AG20443 (cell line): Measurements from ENCODE around the gene CDCA4.
"Not testable (repeated sequence)": the region's sequence is repeated elsewhere in the genome, so short reads cannot be mapped to it uniquely, and the experiment has no call there.

Source experiments
- DNase-seq: peaks from one replicate; pipeline ENCODE4 v3.0.0; 2012; ENCODE audit warnings: low spot score, mixed read lengths

CDCA4 gene

GRCh38 chr14:105020815-105021655 lies at the start of gene CDCA4:
Gene CDCA4, minus strand, starts transcription at chr14:105021083. Its CDS starts 9,154 bp downstream, at chr14:105011929.
- peak; percentile 100 for DNase-seq

GRCh38 chr14:105069871-105070759 lies 49.2 kb upstream of the CDCA4 start:
- peak; percentile 64 for DNase-seq

GRCh38 chr14:105069522-105069870 lies 48.6 kb upstream of the CDCA4 start:
- no peak for DNase-seq

- DNase-seq, result no peak
Observed at GRCh38 chr14:105068818-105069217, 47.9 kb upstream of the CDCA4 start.

- DNase-seq, result no peak
Observed at GRCh38 chr14:105067969-105068301, 47.1 kb upstream of the CDCA4 start.

- peak; percentile 43 for DNase-seq
Observed at GRCh38 chr14:105067140-105067968, 46.5 kb upstream of the CDCA4 start.

- DNase-seq, result no peak
Observed at GRCh38 chr14:105066240-105067071, 45.6 kb upstream of the CDCA4 start.

- no peak for DNase-seq
Observed at GRCh38 chr14:105065280-105066228, 44.7 kb upstream of the CDCA4 start, which contains the start of gene GPR132. Gene GPR132, minus strand, starts transcription at chr14:105065430. Its CDS starts 10,010 bp downstream, at chr14:105055420.

GRCh38 chr14:105064721-105065143 lies 43.8 kb upstream of the CDCA4 start:
- peak; percentile 55 for DNase-seq

- no peak for DNase-seq
Observed at GRCh38 chr14:105064001-105064400, 43.1 kb upstream of the CDCA4 start.

GRCh38 chr14:105063506-105063905 lies 42.6 kb upstream of the CDCA4 start:
- DNase-seq, result not testable (repeated sequence)

- no peak for DNase-seq
Observed at GRCh38 chr14:105063056-105063455, 42.2 kb upstream of the CDCA4 start.

- DNase-seq, result no peak
Observed at GRCh38 chr14:105062048-105062433, 41.2 kb upstream of the CDCA4 start.

- DNase-seq, result no peak
Observed at GRCh38 chr14:105061428-105062047, 40.7 kb upstream of the CDCA4 start.

GRCh38 chr14:105060751-105061427 lies 40.0 kb upstream of the CDCA4 start:
- DNase-seq, result no peak

- no peak for DNase-seq
Observed at GRCh38 chr14:105059925-105060565, 39.2 kb upstream of the CDCA4 start.

- DNase-seq, result no peak
Observed at GRCh38 chr14:105059035-105059924, 38.4 kb upstream of the CDCA4 start.
